ENCODE results near the gene IL1F10.

Gene IL1F10

DNA sequence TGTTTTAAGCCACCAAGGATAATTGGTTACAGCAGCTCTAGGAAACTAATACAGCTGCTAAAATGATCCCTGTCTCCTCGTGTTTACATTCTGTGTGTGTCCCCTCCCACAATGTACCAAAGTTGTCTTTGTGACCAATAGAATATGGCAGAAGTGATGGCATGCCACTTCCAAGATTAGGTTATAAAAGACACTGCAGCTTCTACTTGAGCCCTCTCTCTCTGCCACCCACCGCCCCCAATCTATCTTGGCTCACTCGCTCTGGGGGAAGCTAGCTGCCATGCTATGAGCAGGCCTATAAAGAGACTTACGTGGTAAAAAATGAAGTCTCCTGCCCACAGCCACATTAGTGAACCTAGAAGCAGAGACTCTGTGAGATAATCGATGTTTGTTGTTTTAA lies 3.5 kb upstream of the IL1F10 start (continued):
- TF ChIP-seq, protein P1, sequence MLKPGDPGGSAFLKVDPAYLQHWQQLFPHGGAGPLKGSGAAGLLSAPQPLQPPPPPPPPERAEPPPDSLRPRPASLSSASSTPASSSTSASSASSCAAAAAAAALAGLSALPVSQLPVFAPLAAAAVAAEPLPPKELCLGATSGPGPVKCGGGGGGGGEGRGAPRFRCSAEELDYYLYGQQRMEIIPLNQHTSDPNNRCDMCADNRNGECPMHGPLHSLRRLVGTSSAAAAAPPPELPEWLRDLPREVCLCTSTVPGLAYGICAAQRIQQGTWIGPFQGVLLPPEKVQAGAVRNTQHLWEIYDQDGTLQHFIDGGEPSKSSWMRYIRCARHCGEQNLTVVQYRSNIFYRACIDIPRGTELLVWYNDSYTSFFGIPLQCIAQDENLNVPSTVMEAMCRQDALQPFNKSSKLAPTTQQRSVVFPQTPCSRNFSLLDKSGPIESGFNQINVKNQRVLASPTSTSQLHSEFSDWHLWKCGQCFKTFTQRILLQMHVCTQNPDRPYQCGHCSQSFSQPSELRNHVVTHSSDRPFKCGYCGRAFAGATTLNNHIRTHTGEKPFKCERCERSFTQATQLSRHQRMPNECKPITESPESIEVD (tag by site-specific recombination; IDR thresholded peaks at IDR 0.05), result no peak

DNA sequence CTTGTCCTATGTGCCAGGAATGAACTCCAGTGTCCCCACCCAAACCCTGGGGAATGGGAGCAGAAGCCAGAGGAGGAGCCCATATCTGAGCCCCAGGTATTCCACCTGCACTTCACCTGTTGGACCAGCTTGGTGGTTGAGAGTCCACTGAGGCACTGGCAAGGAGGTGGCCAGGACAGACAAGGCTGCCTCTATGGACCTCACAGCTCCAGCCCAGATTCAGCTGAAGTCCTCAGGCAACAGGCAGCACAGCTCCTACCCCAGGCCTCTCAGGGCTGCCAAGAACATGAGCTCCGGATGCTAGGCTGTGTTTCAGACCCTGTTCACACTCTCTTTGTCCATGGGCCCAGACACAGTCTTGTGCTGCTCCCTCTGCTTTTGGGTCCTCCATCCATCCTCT lies 2.9 kb upstream of the IL1F10 start:
- POLR2A ChIA-PET, result no interaction called here
- no peak for TF ChIP-seq ZNF184 (tag by site-specific recombination; IDR thresholded peaks at IDR 0.05)
- no peak for TF ChIP-seq SALL2 (tag by site-specific recombination; IDR thresholded peaks at IDR 0.05; ENCODE audit: borderline replicate concordance)
- TF ChIP-seq ZNF776 (tag by site-specific recombination; IDR thresholded peaks at IDR 0.05; ENCODE audit: borderline replicate concordance), result no peak
- TF ChIP-seq, protein P2, sequence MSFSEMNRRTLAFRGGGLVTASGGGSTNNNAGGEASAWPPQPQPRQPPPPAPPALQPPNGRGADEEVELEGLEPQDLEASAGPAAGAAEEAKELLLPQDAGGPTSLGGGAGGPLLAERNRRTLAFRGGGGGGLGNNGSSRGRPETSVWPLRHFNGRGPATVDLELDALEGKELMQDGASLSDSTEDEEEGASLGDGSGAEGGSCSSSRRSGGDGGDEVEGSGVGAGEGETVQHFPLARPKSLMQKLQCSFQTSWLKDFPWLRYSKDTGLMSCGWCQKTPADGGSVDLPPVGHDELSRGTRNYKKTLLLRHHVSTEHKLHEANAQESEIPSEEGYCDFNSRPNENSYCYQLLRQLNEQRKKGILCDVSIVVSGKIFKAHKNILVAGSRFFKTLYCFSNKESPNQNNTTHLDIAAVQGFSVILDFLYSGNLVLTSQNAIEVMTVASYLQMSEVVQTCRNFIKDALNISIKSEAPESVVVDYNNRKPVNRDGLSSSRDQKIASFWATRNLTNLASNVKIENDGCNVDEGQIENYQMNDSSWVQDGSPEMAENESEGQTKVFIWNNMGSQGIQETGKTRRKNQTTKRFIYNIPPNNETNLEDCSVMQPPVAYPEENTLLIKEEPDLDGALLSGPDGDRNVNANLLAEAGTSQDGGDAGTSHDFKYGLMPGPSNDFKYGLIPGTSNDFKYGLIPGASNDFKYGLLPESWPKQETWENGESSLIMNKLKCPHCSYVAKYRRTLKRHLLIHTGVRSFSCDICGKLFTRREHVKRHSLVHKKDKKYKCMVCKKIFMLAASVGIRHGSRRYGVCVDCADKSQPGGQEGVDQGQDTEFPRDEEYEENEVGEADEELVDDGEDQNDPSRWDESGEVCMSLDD (tag by site-specific recombination; IDR thresholded peaks at IDR 0.05), result no peak
- TF ChIP-seq RBAK (tag by site-specific recombination; IDR thresholded peaks at IDR 0.05), result no peak
- TF ChIP-seq KLF10 (tag by site-specific recombination; IDR thresholded peaks at IDR 0.05), result no peak
- no peak for TF ChIP-seq EGR2 (tag by site-specific recombination; IDR thresholded peaks at IDR 0.05; ENCODE audit: low read depth)
- no peak for TF ChIP-seq ZBTB17 (tag by site-specific recombination; IDR thresholded peaks at IDR 0.05)
- no peak for TF ChIP-seq ZNF626 (tag by site-specific recombination; IDR thresholded peaks at IDR 0.05)
- TF ChIP-seq MEIS1 (CRISPR knock-in tag; IDR thresholded peaks at IDR 0.05; ENCODE audit: borderline replicate concordance), result no peak
- no peak for TF ChIP-seq ZNF404 (tag by site-specific recombination; IDR thresholded peaks at IDR 0.05)
- TF ChIP-seq ZNF248 (tag by site-specific recombination; IDR thresholded peaks at IDR 0.05), result no peak
- CTCF ChIA-PET, result interaction anchor here (0.5 to 1.3 kb wide), 3 partner anchors 15 to 326 kb away, joined by 3 to 7 read pairs (median 4); no protein-coding TSS in a partner anchor
- Histone ChIP-seq H3K27ac (ENCODE audit: extremely low read depth, low read depth, low read length) (no peak overlapping the region), H3K4me1 (ENCODE audit: control insufficient read depth, insufficient read depth, low read length) (no peaks in the 10 kb centered on the region), H3K36me3 (ENCODE audit: control insufficient read depth in 2 of 2, insufficient read depth in 1 of 2, low read length in 2 of 2) (no peaks in the 10 kb centered on the region), H3K9me3 (ENCODE audit: control insufficient read depth, insufficient read depth, low read depth, low read length) (no peaks in the 10 kb centered on the region), H3K4me3 (ENCODE audit: low read depth, low read length) (no peak overlapping the region)

GRCh38 chr2:113068249-113068648 lies 479 bp downstream of the IL1F10 start:
- Histone ChIP-seq H3K4me3 (ENCODE audit: low read depth, low read length) (no peak overlapping the region), H3K9me3 (ENCODE audit: control insufficient read depth, insufficient read depth, low read depth, low read length) (no peaks in the 10 kb centered on the region), H3K4me1 (ENCODE audit: control insufficient read depth, insufficient read depth, low read length) (no peaks in the 10 kb centered on the region), H3K27ac (ENCODE audit: extremely low read depth, low read depth, low read length) (no peak overlapping the region), H3K36me3 (ENCODE audit: control insufficient read depth in 2 of 2, insufficient read depth in 1 of 2, low read length in 2 of 2) (no peaks in the 10 kb centered on the region)
- CTCF ChIA-PET, result interaction anchor here (1.3 kb wide), 1 partner anchor 11 kb away, joined by 6 read pairs; no protein-coding TSS in a partner anchor
- POLR2A ChIA-PET, result no interaction called here
- TF ChIP-seq GLI4 (tag by site-specific recombination; IDR thresholded peaks at IDR 0.05), result no peak
- TF ChIP-seq ZNF621 (tag by site-specific recombination; IDR thresholded peaks at IDR 0.05), result no peak
- no peak for TF ChIP-seq ZNF266 (tag by site-specific recombination; IDR thresholded peaks at IDR 0.05; ENCODE audit: low read depth)
- TF ChIP-seq TCF7L2 (IDR thresholded peaks at IDR 0.05; ENCODE audit: borderline replicate concordance, low read depth, low read length), result no peak
- TF ChIP-seq MYNN (tag by site-specific recombination; IDR thresholded peaks at IDR 0.05; ENCODE audit: borderline replicate concordance), result no peak
- TF ChIP-seq, protein P3, sequence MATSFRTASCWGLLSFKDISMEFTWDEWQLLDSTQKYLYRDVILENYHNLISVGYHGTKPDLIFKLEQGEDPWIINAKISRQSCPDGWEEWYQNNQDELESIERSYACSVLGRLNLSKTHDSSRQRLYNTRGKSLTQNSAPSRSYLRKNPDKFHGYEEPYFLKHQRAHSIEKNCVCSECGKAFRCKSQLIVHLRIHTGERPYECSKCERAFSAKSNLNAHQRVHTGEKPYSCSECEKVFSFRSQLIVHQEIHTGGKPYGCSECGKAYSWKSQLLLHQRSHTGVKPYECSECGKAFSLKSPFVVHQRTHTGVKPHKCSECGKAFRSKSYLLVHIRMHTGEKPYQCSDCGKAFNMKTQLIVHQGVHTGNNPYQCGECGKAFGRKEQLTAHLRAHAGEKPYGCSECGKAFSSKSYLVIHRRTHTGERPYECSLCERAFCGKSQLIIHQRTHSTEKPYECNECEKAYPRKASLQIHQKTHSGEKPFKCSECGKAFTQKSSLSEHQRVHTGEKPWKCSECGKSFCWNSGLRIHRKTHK (tag by site-specific recombination; IDR thresholded peaks at IDR 0.05), result no peak
- TF ChIP-seq ZNF626 (tag by site-specific recombination; IDR thresholded peaks at IDR 0.05), result no peak
- no peak for TF ChIP-seq ZNF133 (tag by site-specific recombination; IDR thresholded peaks at IDR 0.05)
- TF ChIP-seq GLIS1 (tag by site-specific recombination; IDR thresholded peaks at IDR 0.05), result no peak
- no peak for TF ChIP-seq ZBTB48 (tag by site-specific recombination; IDR thresholded peaks at IDR 0.05)
- TF ChIP-seq BCL11B (tag by site-specific recombination; IDR thresholded peaks at IDR 0.05; ENCODE audit: low read depth), result no peak
- no peak for TF ChIP-seq ZNF830 (tag by site-specific recombination; IDR thresholded peaks at IDR 0.05; ENCODE audit: low read depth)
- no peak for TF ChIP-seq HIC1 (tag by site-specific recombination; IDR thresholded peaks at IDR 0.05)
- TF ChIP-seq ZSCAN16 (tag by site-specific recombination; IDR thresholded peaks at IDR 0.05), result no peak
- no peak for TF ChIP-seq ZNF16 (tag by site-specific recombination; IDR thresholded peaks at IDR 0.05; ENCODE audit: low read depth)
- no peak for TF ChIP-seq ZNF248 (tag by site-specific recombination; IDR thresholded peaks at IDR 0.05)
- no peak for TF ChIP-seq GFI1B (tag by site-specific recombination; IDR thresholded peaks at IDR 0.05)
